ENCODE results near the gene SF1. TPM values are rescaled to one million over a fixed set of nuclear protein-coding genes. Genes with fewer than 3 reads are reported as not detected.

Gene SF1
- total and polyA plus RNA-seq, 9 of the 15 experiments (the other 6 are each of a cell fraction or from before 2014, with no cell fraction given), result 13.1 to 334 (median 111) TPM

- TF ChIP-seq, protein P1, sequence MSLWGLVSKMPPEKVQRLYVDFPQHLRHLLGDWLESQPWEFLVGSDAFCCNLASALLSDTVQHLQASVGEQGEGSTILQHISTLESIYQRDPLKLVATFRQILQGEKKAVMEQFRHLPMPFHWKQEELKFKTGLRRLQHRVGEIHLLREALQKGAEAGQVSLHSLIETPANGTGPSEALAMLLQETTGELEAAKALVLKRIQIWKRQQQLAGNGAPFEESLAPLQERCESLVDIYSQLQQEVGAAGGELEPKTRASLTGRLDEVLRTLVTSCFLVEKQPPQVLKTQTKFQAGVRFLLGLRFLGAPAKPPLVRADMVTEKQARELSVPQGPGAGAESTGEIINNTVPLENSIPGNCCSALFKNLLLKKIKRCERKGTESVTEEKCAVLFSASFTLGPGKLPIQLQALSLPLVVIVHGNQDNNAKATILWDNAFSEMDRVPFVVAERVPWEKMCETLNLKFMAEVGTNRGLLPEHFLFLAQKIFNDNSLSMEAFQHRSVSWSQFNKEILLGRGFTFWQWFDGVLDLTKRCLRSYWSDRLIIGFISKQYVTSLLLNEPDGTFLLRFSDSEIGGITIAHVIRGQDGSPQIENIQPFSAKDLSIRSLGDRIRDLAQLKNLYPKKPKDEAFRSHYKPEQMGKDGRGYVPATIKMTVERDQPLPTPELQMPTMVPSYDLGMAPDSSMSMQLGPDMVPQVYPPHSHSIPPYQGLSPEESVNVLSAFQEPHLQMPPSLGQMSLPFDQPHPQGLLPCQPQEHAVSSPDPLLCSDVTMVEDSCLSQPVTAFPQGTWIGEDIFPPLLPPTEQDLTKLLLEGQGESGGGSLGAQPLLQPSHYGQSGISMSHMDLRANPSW (CRISPR knock-in tag; IDR thresholded peaks at IDR 0.05), result no peak
- TF ChIP-seq POLR2B (IDR thresholded peaks at IDR 0.05; ENCODE audit: low read depth, partially characterized antibody), result peak; percentile 19
- TF ChIP-seq SMAD3 (CRISPR knock-in tag; conservative IDR thresholded peaks at IDR 0.05), result no peak
These were observed 10.7 kb downstream of the SF1 start (continued) for GRCh38 chr11:64767344-64768299.

DNA sequence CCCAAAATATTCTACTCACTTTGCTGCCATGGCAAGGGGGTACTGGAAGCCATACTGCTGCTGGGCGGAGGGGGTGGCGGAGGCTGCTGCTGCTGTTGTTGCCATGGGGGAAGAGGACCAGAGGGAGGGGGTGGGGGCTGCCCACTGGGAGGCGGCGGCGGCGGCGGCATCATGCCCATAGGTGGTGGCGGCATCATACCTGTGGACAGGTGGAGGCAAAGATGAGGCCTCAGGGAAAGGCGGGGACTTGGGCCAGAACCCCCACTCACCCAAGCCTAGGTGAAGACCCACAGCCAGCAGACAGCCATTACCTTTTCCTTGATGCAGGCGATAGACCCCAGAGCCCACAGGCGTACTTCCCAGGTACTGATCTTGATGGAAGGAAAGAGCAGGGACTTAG, 11.5 kb downstream of the SF1 start:
- H2AFZ ChIP-seq (ENCODE audit: low read depth, low read length), result no peak overlapping the region
- peaks cover 13 to 35% of the 10 kb centered on the region in 2 experiments for H3K4me1 ChIP-seq (replicated peaks in 1 of 2; ENCODE audit: control insufficient read depth in 2 of 2, insufficient read depth in 2 of 2, low read length in 2 of 2)
- CTCF ChIA-PET (ENCODE audit: low intra/inter-chr PET ratio), result interaction anchor here (1.0 kb wide), 1 partner anchor 24 kb away, joined by 3 read pairs; no protein-coding TSS in a partner anchor
- no peaks in the 10 kb centered on the region for H3K27me3 ChIP-seq (ENCODE audit: control insufficient read depth in 2 of 2, insufficient read depth in 2 of 2, low read length in 2 of 2)
- H4K20me1 ChIP-seq (replicated peaks; ENCODE audit: control insufficient read depth, insufficient read depth, low read length), result peaks cover 58% of the 10 kb centered on the region
- in situ Hi-C loops (cut with MboI), result no loop called here
- peaks cover 10% of the 10 kb centered on the region for H3K9me1 ChIP-seq (ENCODE audit: control insufficient read depth, insufficient read depth, low read length)
- no peaks in the 10 kb centered on the region for H3K9me3 ChIP-seq (replicated peaks; ENCODE audit: control insufficient read depth, insufficient read depth, low read depth, low read length)
- ATAC-seq (no peak), DNase-seq (ENCODE audit: extremely low read depth in 1 of 4, low spot score in 3 of 4) (no peak), FAIRE-seq (no peak)
- H3K4me3 ChIP-seq, result no peak overlapping the region
- intact Hi-C loops (cut with micrococcal nuclease), result loop anchor here (1.0 kb wide), 1 partner anchor 24 kb away; no protein-coding TSS in a partner anchor
- POLR2A ChIA-PET, result interaction anchor here (1.0 to 7.9 kb wide), 5 partner anchors 7 to 78 kb away, joined by 3 to 168 read pairs (median 4); partner anchors contain the start of gene SF1
- 100% methylated on average over 2 of the region's 11 CpGs for WGBS (ENCODE audit: insufficient coverage, low coverage, missing lambda C conversion rate)
- H3K36me3 ChIP-seq (ENCODE audit: control insufficient read depth, insufficient read depth, low read length), result peaks cover 96% of the 10 kb centered on the region
- H3K27ac ChIP-seq (ENCODE audit: extremely low read depth, low read depth, low read length), result no peak overlapping the region
- BruUV-seq (replicated peaks), result no TSS peak
- no peak overlapping the region for H3K9ac ChIP-seq (ENCODE audit: insufficient read depth in 1 of 2, low read depth in 2 of 2, low read length in 2 of 2)
- TF ChIP-seq, protein P2, sequence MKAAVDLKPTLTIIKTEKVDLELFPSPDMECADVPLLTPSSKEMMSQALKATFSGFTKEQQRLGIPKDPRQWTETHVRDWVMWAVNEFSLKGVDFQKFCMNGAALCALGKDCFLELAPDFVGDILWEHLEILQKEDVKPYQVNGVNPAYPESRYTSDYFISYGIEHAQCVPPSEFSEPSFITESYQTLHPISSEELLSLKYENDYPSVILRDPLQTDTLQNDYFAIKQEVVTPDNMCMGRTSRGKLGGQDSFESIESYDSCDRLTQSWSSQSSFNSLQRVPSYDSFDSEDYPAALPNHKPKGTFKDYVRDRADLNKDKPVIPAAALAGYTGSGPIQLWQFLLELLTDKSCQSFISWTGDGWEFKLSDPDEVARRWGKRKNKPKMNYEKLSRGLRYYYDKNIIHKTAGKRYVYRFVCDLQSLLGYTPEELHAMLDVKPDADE (conservative IDR thresholded peaks at IDR 0.05; ENCODE audit: control insufficient read depth, low read depth, low read length), result no peak
- TF ChIP-seq RBFOX2 (IDR thresholded peaks at IDR 0.05; ENCODE audit: low read depth, low read length), result peak; percentile 4; the same call in 1 of the 2 replicates
- TF ChIP-seq, protein P3, sequence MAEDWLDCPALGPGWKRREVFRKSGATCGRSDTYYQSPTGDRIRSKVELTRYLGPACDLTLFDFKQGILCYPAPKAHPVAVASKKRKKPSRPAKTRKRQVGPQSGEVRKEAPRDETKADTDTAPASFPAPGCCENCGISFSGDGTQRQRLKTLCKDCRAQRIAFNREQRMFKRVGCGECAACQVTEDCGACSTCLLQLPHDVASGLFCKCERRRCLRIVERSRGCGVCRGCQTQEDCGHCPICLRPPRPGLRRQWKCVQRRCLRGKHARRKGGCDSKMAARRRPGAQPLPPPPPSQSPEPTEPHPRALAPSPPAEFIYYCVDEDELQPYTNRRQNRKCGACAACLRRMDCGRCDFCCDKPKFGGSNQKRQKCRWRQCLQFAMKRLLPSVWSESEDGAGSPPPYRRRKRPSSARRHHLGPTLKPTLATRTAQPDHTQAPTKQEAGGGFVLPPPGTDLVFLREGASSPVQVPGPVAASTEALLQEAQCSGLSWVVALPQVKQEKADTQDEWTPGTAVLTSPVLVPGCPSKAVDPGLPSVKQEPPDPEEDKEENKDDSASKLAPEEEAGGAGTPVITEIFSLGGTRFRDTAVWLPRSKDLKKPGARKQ (CRISPR knock-in tag; IDR thresholded peaks at IDR 0.05), result no peak
- peaks cover 46% of the 10 kb centered on the region for H3K79me2 ChIP-seq (ENCODE audit: control insufficient read depth, insufficient read depth, low read length)
- no peak overlapping the region for H3K4me2 ChIP-seq (ENCODE audit: insufficient read depth, low read length)

All from K562 (cell line).